MG63 (cell line): ENCODE measurements around the gene GNB1. TPM values are rescaled to one million over a fixed set of nuclear protein-coding genes. Genes with fewer than 3 reads are reported as not detected.
"Not testable (repeated sequence)": the region's sequence is repeated elsewhere in the genome, so short reads cannot be mapped to it uniquely, and the experiment has no call there.

Experiments used
- DNase-seq: peaks from one replicate; pipeline ENCODE4 v3.0.0-alpha.2; 2020
- H3K27me3 ChIP-seq: fragments of 250-450 bp; sonication (Bioruptor Pico); 2 replicates; pipeline ENCODE4 v1.5.1; 2020; ENCODE audit warnings: mild to moderate bottlenecking, moderate library complexity
- H3K36me3 ChIP-seq: fragments of 250-450 bp; sonication (Bioruptor Pico); 2 replicates; pipeline ENCODE4 v1.5.1; 2020; ENCODE audit warnings: mild to moderate bottlenecking, moderate library complexity
- H3K4me3 ChIP-seq: fragments of 250-450 bp; sonication (Bioruptor Pico); 2 replicates; pipeline ENCODE4 v1.5.1; 2020; ENCODE audit warnings: mild to moderate bottlenecking, moderate library complexity
- H3K9me3 ChIP-seq: fragments of 250-450 bp; sonication (Bioruptor Pico); 2 replicates; pipeline ENCODE4 v1.5.1; 2020; ENCODE audit warnings: mild to moderate bottlenecking, moderate library complexity
- total RNA-seq: library from RNA; depleted of rRNA; stranded (reverse); fragments of >200 nt; shearing (Covaris generic); gene quantifications from 2 replicates; pipeline ENCODE4 v1.2.3, GENCODE V29; 2014; ENCODE audit warnings: low replicate concordance

GNB1 gene
- total RNA-seq, 1 experiment from 2014 or later, result 327 TPM

DNA sequence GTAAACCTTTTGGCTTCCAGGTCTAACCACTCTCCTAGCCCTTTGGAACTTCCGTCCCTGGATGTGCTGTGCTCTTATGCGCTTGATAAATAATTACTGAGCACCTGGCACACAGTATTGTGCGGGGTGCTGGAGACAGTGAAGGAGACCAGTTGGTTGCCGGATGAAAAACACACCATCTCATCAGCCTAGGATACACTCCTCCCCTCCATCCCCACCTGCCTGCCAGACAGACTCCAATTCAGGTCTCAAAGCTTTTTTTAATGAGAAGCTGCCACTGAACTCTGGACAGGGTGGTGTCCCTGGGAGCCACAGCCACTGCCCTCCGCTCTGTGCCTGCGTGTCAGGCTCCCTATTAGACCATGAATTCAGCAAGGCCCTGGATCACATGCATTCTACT lies 9.2 kb downstream of the GNB1 start:
- Histone ChIP-seq H3K36me3 (peaks cover 22% of the 10 kb centered on the region), H3K27me3 (no peaks in the 10 kb centered on the region), H3K4me3 (no peak overlapping the region), H3K9me3 (no peaks in the 10 kb centered on the region)
- no peak for DNase-seq

DNA sequence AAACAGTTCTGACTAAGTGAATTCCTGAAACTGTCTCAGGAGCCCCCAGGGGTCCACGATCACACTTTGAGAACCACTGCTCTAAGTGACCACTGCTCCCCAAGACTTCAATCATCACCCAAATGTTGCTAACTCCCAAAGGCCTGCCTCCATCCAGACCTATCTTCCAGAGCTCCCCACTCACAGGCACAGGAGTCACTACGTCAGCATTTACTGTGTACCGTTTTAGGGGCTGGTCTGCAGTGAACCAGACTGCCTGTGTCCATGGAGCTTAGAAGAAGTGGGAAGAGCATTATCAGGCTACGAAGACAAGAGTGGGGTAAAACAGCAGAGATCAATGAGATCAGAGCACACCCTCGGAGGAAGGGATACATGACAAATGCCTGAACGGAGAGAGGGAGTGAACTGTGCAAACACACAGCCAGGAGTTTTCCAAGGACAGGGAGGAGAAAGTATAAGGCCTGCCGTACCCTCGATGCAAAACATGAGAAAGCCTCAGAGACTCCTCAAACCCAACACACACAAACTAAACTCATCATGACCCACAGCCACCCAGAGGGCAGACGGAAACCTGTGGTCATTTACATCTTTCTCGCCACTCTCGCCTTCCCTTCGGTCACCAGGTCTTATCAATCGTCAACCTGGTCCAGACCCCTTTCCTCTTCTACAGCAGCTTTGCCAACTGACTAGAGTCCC lies 10.1 kb downstream of the GNB1 start:
- Histone ChIP-seq H3K36me3 (peaks cover 31% of the 10 kb centered on the region), H3K4me3 (no peak overlapping the region), H3K9me3 (no peaks in the 10 kb centered on the region), H3K27me3 (no peaks in the 10 kb centered on the region)
- no peak for DNase-seq

DNA sequence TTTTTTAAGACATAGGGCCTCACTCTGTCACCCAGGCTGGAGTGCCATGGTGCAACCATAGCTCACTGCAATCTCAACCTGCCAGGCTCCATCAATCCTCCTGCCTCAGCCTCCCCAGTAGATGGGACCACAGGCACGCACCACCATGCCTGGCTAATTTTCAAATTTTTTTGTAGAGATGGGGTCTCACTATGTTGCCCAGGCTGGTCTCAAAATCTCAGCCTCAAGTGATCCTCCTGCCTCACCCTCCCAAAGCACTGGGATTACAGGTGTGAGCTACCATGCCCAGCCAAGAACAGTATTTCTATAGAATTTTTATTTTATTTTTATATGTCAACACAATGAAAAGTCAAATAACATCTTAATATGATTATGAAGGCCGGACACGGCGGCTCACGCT lies 10.9 kb downstream of the GNB1 start:
- Histone ChIP-seq H3K4me3 (no peak overlapping the region), H3K27me3 (no peaks in the 10 kb centered on the region), H3K36me3 (peaks cover 35% of the 10 kb centered on the region), H3K9me3 (no peaks in the 10 kb centered on the region)
- DNase-seq, result no peak

DNA sequence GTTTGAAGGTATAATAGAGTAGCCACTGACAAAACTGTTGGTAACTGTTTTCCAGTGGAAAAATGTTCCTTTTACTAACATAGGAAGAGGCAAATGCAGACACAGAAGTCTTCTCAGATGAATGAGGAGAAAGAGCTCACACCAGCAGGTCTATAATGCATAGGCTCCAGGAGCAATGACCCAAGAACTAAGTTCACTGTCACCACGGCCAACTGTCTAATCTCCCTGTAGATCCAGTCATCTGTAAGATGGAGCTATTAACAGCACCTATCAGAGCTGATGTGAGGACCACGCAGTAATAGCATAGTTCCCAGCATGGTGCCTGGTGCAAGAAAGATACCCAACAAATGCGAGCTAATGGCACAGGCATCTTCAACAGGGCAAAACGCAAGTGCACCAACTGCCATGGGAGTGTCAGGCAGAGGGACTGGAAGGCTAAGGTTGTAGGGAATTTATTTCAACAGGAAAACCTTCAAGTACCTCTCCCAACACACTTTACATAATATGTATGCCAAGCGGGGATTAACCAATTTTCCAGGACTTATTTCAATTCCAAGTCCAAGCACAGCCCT lies 12.9 kb downstream of the GNB1 start:
- DNase-seq, result no peak
- Histone ChIP-seq H3K27me3 (no peaks in the 10 kb centered on the region), H3K4me3 (no peak overlapping the region), H3K9me3 (no peaks in the 10 kb centered on the region), H3K36me3 (peaks cover 46% of the 10 kb centered on the region)

DNA sequence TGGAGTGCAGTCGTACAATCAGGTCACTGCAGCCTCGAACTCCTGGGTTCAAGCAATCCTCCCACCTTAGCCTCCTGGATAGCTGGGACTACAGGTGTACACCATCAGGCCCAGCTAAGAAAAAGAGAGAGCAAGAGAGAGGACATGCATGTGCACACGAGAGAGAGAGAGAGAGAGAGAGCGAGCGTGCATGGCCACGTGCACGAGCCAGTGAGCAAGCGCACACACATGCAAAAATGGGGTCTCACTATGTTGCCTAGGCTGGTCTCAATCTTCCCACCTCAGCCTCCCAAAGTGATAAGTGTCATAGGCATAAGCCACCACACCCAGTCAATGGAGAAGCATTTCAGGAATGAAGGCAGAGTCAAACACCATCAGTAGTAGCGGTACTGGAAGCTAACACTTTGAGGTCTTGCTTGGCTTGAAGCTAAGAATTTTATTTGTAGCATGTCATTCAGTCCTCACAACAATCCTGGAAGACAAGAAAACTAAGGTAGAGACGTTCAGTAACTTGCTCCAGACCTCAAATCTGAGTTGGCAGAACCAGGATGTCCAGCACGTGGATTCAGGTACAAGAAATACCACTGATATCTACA lies 14.5 kb downstream of the GNB1 start:
- DNase-seq, result no peak
- no peaks in the 10 kb centered on the region for H3K27me3 ChIP-seq

DNA sequence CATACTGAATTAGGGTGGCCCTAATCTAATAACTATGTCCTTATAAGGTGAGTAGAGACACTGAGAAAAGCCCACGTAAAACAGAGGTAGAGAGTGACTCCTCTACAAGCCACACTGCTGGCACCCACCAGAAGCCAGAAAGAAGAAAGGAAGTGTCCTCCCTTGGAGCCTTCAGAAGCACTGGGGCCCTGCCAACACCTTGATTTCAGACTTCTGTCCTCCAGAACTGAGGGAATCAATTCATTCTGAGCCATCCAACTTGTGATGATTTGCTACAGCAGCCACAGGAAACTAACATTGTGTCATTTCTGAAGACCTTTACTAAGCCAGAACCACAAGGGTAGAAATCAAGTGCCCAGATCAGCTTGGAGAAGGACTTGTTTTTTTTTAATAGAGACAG lies 15.0 kb downstream of the GNB1 start:
- Histone ChIP-seq H3K9me3 (no peaks in the 10 kb centered on the region), H3K4me3 (no peak overlapping the region), H3K36me3 (peaks cover 55% of the 10 kb centered on the region), H3K27me3 (no peaks in the 10 kb centered on the region)
- no peak for DNase-seq

More for the DNA sequence above, 14.5 kb downstream of the GNB1 start:
- H3K9me3 ChIP-seq, result no peaks in the 10 kb centered on the region
- H3K4me3 ChIP-seq, result no peak overlapping the region
- H3K36me3 ChIP-seq, result peaks cover 53% of the 10 kb centered on the region

DNA sequence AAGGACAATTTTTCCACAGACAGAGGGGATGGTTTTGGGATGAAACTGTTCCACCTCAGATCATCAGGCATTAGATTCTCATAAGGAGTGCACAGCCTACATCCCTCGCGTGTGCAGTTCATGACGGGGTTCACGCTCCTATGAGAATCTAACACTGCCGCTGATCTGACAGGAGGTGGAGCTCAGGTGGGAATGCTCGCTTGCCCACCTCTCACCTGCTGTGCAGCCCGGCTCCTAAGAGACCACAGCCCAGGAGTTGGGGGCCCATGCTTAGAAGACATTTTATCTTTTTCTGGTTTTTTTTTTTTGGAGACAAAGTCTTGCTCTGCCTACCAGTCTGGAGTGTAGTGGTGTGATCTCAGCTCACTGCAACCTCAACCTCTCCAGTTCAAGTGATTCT lies 16.0 kb downstream of the GNB1 start:
- H3K36me3 ChIP-seq, result peaks cover 53% of the 10 kb centered on the region
- no peaks in the 10 kb centered on the region for H3K27me3 ChIP-seq
- H3K9me3 ChIP-seq, result no peaks in the 10 kb centered on the region
- H3K4me3 ChIP-seq, result no peak overlapping the region
- DNase-seq, result no peak

DNA sequence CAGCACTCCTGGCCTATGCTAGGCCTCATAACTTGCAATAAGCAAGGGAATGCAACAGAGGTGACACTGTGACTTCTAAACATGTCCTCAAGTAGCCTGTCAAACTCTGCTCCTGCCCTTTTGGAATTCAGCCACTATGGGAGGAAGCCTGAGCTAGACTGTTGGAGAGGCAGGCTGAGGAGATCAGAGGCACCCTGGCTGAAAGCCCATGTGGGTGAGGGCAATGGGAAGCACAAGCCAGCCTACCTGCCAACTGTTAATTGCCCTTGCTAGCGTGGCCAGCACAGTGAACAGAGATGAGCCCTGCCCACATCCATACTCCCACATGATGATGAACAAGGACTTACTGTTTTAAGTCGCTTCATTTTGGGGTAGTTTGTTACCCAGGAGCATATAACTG lies 17.7 kb downstream of the GNB1 start:
- peak; percentile 58 for DNase-seq
- no peaks in the 10 kb centered on the region for H3K27me3 ChIP-seq
- peaks cover 57% of the 10 kb centered on the region for H3K36me3 ChIP-seq
- no peaks in the 10 kb centered on the region for H3K9me3 ChIP-seq
- no peak overlapping the region for H3K4me3 ChIP-seq

DNA sequence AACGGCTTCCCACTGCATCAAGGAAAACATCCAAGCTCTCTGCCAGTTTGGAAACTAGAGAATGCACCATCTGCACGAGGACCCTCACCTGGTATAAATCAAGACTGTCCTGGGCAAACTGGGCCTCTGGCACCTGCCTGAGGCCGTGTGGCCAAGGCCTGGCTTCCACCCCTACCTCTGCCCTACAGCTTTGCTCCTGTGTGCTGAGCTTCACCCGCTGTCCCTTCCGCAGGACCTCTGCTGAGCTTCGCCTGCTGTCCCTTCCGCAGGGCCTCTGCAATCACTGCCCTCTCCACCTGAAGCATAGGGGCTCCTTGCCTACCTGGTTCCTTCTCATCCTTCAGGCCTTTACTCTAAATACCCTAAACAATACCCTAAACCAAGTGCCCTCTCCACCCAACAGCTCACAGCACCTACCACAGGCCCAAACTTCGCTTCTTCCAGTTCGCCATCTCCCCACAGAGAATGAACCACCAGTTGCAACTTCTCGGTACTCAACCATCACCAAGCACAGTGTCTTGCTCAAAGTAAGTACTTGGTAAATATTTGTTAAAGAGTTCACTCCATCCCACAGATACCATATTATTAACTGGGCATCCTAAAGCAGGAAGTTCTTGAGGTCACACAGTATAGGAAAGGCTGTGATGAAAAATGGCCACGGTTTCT lies 18.4 kb downstream of the GNB1 start:
- Histone ChIP-seq H3K9me3 (no peaks in the 10 kb centered on the region), H3K36me3 (peaks cover 55% of the 10 kb centered on the region), H3K27me3 (no peaks in the 10 kb centered on the region), H3K4me3 (no peak overlapping the region)
- no peak for DNase-seq

DNA sequence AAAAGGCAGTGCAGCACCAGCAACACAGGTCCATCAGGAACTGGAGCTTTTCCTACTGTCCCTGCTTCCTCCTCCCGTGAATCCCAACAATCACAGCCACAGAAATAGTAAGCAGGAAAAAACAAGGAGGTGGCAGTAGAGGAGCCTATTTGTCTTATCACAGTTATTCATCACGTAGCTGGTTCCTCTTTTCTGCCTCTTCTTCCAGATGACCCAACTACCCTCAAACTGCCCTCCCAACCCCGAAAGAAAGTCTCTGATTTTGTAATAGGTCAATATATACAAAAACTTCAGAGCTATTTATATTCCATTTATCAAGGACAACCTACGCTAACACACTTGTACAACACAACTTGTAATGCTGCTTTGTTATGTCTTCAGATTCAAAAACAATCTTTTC lies 21.4 kb downstream of the GNB1 start:
- Histone ChIP-seq H3K9me3 (no peaks in the 10 kb centered on the region), H3K27me3 (no peaks in the 10 kb centered on the region), H3K4me3 (no peak overlapping the region), H3K36me3 (peaks cover 40% of the 10 kb centered on the region)
- DNase-seq, result no peak

DNA sequence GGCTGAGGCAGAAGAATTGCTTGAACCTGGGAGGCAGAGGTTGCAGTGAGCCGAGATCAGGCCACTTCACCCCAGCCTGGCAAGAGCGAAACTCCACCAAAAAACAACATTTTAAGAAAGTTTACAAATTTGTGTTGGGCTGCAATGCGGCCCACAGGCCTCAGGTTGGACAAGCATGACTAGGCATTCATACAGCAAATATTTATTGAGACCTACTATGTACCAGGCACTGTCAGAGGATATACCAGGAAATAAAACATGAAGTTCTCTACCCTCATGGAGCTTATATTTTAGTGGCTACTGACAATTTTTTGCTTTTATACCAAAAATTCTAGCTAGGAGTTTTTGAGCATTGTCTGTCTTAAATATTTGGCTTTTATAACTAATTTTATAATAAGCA lies 23.7 kb downstream of the GNB1 start:
- Histone ChIP-seq H3K27me3 (no peaks in the 10 kb centered on the region), H3K4me3 (no peak overlapping the region), H3K36me3 (peaks cover 28% of the 10 kb centered on the region), H3K9me3 (no peaks in the 10 kb centered on the region)
- no peak for DNase-seq

DNA sequence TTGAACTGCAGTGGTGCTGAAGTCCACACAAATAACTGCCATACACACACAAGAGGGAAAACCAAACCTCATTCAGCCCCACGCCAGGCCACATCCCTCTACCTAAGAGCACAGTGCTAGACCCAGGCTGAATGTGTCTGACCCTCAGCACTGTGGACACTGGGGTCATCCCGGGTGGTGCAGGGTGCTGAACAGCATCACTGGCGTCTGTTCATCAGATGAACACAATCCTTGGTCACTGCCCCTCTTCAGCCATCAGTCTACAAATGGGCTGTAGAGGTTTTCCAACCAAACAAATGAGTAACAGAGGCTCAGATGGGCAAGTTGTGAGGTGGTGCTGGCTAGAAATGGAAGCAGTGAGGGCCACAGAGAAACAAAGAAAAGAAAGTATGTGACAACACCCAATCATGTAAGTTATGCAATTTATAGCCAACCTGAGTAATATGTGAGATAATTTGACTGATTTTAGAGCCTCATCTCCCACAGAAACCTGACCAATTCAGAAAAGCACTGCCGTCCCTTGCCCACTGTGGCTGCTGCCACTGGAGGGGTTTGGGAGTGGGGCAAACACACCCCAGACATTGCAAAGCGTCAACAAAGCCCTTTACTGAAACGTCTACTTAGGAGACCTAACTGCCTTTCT lies 27.9 kb downstream of the GNB1 start:
- peaks cover 22% of the 10 kb centered on the region for H3K36me3 ChIP-seq
- no peak overlapping the region for H3K4me3 ChIP-seq
- DNase-seq, result no peak
- H3K27me3 ChIP-seq, result no peaks in the 10 kb centered on the region
- H3K9me3 ChIP-seq, result no peaks in the 10 kb centered on the region

DNA sequence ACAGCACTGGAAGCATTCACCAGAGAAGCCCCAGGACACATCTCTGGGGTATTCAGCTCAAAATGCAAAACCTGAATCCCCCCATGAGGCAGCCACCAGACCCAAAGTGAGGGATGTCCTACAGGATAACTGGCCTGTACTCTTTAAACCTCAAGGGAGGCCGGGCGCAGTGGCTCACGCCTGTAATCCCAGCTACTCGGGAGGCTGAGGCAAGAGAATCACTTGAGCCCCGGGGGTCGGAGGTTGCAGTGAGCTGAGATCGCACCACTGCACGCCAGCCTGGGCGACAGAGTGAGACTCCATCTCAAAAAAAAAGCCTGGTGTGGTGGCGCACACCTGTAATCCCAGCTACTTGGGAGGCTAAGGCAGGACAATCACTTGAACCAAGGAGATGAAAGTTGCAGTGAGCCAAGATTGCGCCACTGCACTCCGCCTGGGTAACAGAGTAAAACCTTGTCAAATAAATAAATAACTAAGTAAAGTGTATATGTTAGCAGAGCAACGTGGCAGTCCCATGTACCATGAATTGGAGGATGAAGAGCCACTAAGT lies 29.1 kb downstream of the GNB1 start:
- not testable (repeated sequence) for H3K4me3 ChIP-seq, H3K27me3 ChIP-seq, DNase-seq, H3K9me3 ChIP-seq
- peaks cover 27% of the 10 kb centered on the region for H3K36me3 ChIP-seq

DNA sequence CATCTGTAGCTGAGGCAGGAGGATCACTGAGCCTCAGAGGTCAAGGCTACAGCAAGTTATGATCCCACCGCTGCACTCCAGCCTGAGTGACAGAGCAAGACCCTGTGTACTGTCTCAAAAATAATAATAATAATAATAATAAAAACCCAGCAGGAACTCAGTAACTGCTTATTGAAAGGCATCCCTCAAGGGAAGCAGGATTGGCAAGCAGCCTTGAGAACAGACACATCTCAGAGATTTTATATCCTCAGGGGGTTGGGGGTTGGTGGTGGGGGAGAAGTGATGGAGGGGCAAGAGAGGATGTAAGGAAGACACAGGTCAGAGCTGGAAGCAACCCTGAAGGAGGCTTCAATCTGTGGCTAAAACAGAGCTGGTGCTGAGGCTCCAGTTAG lies 29.6 kb downstream of the GNB1 start:
- H3K27me3 ChIP-seq, result no peaks in the 10 kb centered on the region
- no peaks in the 10 kb centered on the region for H3K9me3 ChIP-seq
- DNase-seq, result no peak
- H3K4me3 ChIP-seq, result no peak overlapping the region
- peaks cover 31% of the 10 kb centered on the region for H3K36me3 ChIP-seq

DNA sequence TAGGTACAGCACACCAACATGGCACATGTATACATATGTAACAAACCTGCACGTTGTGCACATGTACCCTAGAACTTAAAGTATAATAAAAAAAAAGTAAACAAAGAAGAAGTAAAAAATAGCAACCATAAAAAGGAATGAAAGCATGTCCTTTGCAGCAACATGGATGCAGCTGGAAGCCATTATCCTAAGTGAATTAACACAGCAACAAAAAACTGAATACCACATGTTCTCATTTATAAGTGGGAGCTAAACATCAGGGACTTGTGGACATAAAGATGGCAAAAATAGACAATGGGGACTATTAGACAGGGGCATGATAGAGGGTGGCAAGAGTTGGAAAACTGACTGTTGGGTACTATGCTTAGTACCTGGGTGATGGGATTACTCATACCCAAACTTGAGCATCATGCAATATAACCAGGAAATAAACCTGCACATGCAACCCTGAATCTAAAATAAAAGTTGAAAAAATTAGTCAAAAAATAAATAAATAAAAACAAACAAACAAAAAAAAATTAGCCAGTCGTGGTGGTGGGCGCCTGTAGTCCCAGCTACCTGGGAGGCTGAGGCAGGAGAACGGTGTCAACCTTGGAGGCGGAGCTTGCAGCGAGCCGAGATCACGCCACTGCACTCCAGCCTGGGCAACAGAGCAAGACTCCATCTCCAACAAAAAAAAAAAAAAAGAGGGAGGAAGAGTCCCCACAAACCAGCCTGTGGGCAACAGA lies 30.8 kb downstream of the GNB1 start:
- not testable (repeated sequence) for DNase-seq, H3K4me3 ChIP-seq, H3K27me3 ChIP-seq

DNA sequence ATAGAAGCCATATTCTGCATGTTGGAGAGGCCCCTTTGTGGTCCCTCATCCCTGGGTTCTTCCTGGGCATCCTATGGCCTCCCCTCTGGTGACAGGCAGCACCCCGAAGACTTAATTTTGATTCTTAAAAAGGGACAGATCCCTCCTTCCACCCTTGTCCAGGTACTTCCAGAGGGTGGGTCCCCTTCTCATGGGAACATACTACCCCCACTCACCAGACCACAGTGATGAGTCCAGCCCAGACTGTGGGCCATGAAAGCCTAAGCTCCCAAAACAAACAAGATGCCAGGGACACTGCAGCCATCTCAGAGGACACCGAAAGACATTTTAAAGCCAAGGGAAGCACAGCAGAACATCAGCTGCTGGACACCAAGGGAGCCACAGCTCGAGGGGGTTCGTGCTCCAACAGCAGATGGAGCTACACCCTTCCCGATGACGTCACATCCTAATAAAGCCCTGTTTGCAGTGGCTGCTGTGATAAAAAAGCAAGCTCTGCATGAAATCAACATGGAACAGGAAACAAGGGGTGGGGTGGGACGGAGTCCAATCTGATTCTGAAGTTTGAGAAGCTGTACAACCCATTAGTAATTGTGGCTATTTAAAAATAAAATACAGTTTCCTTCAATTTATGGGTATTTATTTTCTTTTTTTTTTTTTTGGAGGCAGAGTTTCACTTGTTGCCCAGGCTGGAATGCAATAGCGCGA lies 32.4 kb downstream of the GNB1 start:
- H3K27me3 ChIP-seq, result no peaks in the 10 kb centered on the region
- no peaks in the 10 kb centered on the region for H3K9me3 ChIP-seq
- H3K4me3 ChIP-seq, result no peak overlapping the region
- peak; percentile 68 for DNase-seq
- H3K36me3 ChIP-seq, result peaks cover 35% of the 10 kb centered on the region

More for the DNA sequence above, 30.8 kb downstream of the GNB1 start:
- H3K9me3 ChIP-seq, result not testable (repeated sequence)
- H3K36me3 ChIP-seq, result peaks cover 27% of the 10 kb centered on the region
